Midbrain (tissue), 1 donor: Measurements from ENCODE around the gene DAAM1.

ENCODE experiments used
- DNase-seq: peaks from one replicate; lab custom pipeline; 2025; lab: John Stamatoyannopoulos, UW

The DAAM1 gene

GRCh38 chr14:59188461-59189090, at the start of gene DAAM1:
DAAM1 (plus strand) TSS chr14:59188667; CDS start chr14:59263478, 74,811 bp downstream.
- DNase-seq = peak; percentile 99

DNA sequence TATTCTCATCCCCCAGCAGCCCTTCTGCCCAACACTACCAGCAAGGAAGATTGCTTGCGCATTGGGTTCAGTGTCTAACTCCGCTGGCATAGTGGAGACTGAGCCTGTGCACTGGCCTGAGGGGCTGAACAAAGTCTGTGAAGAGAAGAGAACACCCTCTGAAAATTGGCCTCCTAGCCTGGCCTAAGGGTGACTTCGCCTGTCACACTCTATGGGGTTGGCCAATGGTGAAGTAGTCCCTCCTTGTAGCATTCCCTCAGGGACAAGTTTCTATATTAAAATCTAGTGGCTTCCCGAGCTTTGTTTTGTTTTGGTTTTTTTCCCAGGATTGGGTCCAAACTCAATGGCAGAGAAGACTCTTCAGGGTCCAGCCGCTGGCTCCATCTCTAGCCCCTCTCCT, 49.1 kb upstream of the DAAM1 start:
- DNase-seq = no peak

DNA sequence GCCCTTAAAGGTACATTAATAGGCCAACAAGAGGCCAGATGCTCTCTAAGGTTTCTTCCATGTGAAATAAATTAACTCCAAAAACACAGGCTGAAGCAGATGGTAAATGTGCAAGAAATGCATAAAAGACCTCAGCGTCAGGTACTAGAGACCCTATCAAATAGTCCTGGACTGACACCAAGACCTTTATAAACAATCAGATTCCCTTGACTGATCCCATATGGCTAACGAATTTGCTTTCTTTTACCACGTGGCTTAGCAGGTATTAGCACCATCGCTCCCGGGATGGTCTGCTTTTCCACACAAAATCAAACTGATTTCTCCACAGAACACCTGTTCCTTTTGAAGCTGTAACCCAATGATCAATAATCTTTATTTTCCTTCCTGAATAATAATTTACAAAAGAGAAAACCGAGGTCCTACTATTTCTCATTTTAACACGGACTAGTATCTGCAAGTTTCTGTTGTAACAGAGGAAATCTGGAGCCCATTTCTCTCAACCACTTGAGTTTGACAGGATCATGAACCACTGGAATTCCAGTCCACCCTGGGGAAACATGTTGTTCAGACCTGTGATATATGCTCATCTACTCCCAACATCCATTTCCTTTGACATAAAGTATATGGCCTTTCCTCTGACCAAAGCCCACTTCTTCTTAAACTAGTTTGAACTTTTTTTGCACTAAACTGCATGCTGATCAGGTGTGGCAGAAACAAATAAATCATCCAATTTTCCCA, 48.2 kb upstream of the DAAM1 start:
- no peak for DNase-seq

DNA sequence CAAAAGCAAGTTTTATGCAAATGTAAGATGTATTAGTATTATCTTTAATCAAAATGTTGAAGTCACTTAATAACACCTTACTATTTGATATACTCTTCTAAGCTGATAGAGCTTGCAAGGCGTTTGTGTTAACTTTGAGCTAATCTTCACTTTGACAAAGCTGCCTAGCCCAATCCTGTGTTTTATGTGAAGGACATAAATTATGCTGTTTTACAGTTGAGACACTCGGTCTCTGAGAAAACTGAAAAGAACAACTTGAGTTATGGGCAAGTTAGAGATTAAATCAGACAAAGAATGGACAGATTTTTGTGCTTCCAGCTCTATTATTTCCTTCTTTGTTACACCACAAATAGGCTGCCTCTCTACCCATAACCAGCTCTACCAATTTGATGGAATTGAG, 42.0 kb upstream of the DAAM1 start:
- DNase-seq = no peak

- no peak for DNase-seq
These were observed 41.5 kb upstream of the DAAM1 start for GRCh38 chr14:59147007-59147406.

DNA sequence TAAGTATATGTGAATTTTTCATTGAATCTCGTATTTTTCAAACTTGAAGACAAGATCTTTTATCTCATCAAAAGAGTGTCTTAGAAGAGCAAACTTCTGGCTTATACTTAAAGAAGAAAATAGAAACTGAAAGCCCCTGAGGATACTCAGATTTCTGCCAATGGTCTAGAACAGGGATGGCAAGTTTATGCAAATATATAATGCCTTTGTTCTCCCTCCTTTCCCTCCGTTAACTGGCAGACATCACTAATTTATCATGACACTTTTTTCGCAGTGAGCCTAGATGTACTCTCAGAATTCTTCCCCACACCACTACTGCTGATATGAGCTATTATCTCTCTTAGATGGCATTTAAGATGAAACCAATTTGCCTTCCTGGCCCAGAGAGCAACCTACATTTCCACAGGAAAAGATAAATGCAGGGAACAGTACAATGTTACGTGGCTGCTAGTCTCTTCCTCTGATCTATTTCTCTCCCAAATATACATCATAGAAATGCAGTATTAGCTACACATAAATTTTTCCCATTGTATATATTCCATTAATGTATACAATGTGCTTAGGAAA, 40.0 kb upstream of the DAAM1 start:
- no peak for DNase-seq

DNA sequence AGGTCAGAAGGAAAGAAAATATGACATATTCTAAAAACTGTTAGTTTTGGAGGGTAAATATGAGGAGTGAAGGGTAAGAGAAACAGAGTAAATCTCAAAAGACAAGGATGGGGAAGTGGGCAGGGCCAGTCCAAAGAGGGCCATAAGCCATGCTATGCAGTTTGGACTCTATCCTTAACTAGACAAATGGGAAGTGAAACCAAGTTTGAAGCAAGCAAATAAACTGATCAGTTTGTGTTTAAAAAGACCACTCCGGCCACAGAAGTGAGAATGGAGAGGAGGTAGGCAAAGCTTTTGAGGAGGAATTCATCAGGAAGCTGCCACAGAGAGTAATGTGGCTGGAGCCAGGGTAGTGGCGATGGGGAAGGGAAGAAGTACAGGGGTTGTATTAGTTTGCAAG, 37.5 kb upstream of the DAAM1 start:
- DNase-seq = peak; percentile 2

GRCh38 chr14:59154373-59154772, 34.1 kb upstream of the DAAM1 start:
- no peak for DNase-seq

DNA sequence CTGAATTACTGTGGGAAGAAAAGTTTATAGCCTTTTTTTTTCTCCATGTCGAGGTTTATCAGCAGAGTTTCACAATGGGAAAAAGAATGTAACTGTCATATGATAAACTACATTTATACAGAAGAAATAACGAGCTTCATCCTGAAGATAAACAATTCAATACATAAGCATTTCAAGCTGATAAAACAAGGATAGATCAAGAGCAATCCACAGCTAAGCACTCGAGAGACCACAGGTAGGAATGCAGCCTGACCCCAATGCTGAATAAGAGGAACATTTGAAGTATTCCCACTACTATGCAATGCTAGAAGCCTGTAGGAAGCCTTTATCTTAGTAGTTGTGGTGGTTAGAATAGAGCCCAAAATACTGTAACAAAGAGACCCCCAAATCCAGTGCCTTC, 32.6 kb upstream of the DAAM1 start:
- no peak for DNase-seq

DNA sequence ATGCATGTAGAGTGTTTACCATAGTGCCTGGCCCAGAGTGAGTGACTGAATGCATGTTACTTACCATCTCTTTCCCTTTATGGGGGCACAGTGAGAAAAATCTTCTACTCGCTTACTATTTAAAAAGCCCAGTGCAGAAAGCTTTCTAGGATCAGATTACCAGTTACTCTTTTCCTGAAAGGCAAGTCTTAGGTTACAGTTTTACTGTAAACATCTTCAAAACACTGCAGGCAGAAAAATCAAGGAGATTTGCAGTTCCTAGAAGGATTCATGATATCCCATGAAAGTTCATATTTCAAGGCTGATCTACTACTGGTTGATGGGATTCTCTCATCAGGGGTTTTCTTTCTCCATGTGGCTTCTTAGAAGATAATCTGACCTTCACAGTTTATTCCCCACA, 29.3 kb upstream of the DAAM1 start:
- no peak for DNase-seq

GRCh38 chr14:59160506-59160905, 28.0 kb upstream of the DAAM1 start:
- no peak for DNase-seq

GRCh38 chr14:59161561-59162175, 26.8 kb upstream of the DAAM1 start:
- DNase-seq = no peak

- no peak for DNase-seq
These were observed 22.2 kb upstream of the DAAM1 start for GRCh38 chr14:59166258-59166657.

DNA sequence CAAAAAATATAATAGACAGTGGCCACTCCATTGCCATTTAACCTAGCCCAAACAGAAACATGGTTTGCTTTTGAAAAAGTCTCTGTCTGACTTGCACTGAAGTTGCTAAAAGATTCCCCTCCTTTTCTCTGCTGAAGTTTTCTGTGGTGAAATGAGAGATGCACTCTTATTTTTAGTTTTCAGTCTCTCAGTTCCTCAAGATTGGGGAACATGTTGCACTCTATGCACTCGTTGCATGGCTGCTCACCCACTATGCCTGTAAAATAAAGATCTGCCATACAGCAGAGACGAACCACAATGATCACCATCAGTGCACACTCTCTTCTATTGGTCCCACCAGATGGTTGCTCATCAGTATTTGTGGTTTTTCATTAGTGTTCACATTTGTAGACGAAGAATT, 13.1 kb upstream of the DAAM1 start:
- DNase-seq = no peak

- no peak for DNase-seq
These were observed 11.7 kb upstream of the DAAM1 start for GRCh38 chr14:59176765-59177164.

DNA sequence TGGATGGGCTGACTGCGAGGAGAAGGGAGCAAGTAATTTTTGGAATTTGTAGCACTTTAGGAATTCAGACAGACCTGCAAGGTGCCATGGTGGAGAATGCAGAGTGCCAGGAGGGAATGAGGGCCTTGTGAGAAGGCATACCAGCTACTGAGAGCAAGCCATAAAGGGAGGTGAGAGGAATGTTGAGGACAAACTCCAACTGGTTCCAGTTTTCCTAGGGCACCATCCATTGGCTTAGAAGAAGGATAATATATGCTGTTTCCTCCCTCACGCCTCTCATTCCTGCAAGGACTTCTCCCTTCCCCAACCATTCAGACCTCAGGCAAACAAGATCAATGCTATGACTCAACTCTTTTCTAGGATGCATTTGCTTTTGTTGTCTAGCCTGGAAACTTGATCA, 11.2 kb upstream of the DAAM1 start:
- DNase-seq = no peak

DNA sequence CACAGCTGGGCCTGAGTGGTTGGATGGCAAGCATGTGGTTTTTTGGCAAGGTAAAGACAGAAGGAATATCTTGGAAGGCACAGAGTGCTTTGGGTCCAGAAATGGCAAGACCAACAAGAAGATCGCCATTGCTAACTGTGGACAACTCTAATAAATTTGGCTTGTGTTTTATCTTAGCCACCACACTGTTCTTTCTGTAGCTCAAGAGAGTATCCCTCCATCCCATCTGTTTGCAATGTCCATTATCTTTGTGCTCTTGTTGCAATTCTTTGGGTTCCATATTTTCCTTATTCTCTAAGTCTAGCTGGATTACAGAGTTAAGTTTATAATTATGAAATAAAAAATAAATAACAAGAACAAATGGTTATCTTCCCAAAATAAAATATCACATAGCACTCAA, 6.7 kb upstream of the DAAM1 start:
- no peak for DNase-seq

- DNase-seq = no peak
These were observed 5.8 kb upstream of the DAAM1 start for GRCh38 chr14:59182641-59183040.

- no peak for DNase-seq
These were observed 5.3 kb upstream of the DAAM1 start for GRCh38 chr14:59183150-59183549.

DNA sequence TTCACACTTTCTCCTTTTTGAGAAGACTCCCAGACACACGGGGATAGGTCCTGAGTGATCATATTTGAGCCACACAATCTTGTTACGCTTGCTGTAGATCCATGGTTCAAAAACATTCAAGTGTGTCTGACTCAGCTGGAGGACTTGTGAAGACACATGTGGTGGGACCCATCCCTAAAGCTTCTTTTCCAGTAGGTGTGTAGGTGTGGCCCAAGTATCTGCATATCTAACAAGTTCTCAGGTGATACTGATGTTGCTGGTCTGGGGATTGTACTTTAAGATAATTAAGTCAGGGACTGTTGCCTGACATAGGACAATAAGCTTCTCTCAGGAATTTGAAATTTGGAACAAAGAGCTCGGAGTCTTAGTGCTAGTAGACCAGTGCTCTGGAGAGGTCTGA, 4.1 kb upstream of the DAAM1 start:
- no peak for DNase-seq

GRCh38 chr14:59185676-59186075, 2.8 kb upstream of the DAAM1 start:
- no peak for DNase-seq

DNA sequence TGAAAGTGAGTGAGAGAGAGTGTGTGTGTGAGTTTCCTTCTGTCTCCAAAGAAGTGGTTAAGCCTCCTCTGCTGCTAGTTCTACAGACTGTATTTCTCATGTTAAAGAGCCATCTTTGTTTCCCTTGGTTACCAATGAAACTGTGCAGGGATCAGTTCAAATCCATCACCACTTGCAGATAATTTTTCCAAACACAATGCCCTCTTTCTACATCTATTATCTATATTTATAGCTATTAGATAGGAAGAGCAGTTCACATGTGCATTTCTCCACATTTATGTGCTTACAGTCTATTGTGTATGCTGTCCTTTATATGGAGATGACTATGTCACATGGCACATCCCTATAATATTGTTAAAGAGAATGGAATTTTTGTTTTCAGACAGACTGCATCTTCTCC, 2.2 kb upstream of the DAAM1 start:
- DNase-seq = no peak

DNA sequence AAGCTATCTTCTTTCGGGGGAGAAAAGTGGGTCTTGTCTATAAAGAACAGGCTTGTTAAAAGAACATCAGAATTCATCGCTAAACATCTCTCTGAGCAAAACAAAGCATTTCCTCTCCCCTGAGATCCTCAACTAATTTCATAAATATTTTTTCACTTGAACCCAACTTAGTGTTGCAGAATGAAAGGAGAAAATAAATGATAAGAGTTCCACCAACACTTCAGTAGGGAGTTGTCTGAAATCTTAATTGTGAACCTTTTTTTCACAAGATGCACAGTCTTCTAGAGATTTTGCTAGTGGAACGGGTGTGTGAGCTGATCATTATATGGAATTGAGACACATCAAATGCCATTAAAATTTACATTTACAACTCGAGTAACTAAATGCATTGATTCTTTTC, 1.3 kb upstream of the DAAM1 start:
- no peak for DNase-seq
